GM19351 (cell line): ENCODE data around the gene ARHGAP10.
A peak's percentile ranks its signal among the peaks of the same experiment; 100 is the strongest.

ENCODE experiments used
- ATAC-seq: cut with Tn5 transposase; IDR thresholded peaks from one replicate; pipeline ENCODE4 v1.9.1; 2021; ENCODE audit warnings: mild to moderate bottlenecking, moderate library complexity; ENCODE audit not compliant: unreplicated experiment

The ARHGAP10 gene

GRCh38 chr4:147942729-147943128 lies 210.8 kb downstream of the ARHGAP10 start:
- ATAC-seq = peak; percentile 38

- peak; percentile 95 for ATAC-seq
Measured at GRCh38 chr4:147943159-147943638, 211.3 kb downstream of the ARHGAP10 start.

- peak; percentile 39 for ATAC-seq
Measured at GRCh38 chr4:147944249-147944648, 212.4 kb downstream of the ARHGAP10 start.

- ATAC-seq = no peak
Measured at GRCh38 chr4:147944670-147945260, 212.9 kb downstream of the ARHGAP10 start.

GRCh38 chr4:147948336-147948735 lies 216.4 kb downstream of the ARHGAP10 start:
- no peak for ATAC-seq

GRCh38 chr4:147950261-147950660 lies 218.4 kb downstream of the ARHGAP10 start:
- ATAC-seq = no peak

GRCh38 chr4:147950841-147951240 lies 219.0 kb downstream of the ARHGAP10 start:
- ATAC-seq = no peak

- no peak for ATAC-seq
Measured at GRCh38 chr4:147954850-147955249, 223.0 kb downstream of the ARHGAP10 start.

GRCh38 chr4:147955827-147956558 lies 224.1 kb downstream of the ARHGAP10 start:
- no peak for ATAC-seq

- ATAC-seq = no peak
Measured at GRCh38 chr4:147957446-147957845, 225.6 kb downstream of the ARHGAP10 start.

GRCh38 chr4:147958057-147958456 lies 226.2 kb downstream of the ARHGAP10 start:
- no peak for ATAC-seq

GRCh38 chr4:147958489-147959065 lies 226.7 kb downstream of the ARHGAP10 start:
- no peak for ATAC-seq

- no peak for ATAC-seq
Measured at GRCh38 chr4:147960971-147961370, 229.1 kb downstream of the ARHGAP10 start.

GRCh38 chr4:147963839-147964238 lies 232.0 kb downstream of the ARHGAP10 start:
- ATAC-seq = no peak

GRCh38 chr4:147964266-147964880 lies 232.5 kb downstream of the ARHGAP10 start:
- ATAC-seq = no peak

GRCh38 chr4:147965056-147965455 lies 233.2 kb downstream of the ARHGAP10 start:
- ATAC-seq = no peak

- ATAC-seq = no peak
Measured at GRCh38 chr4:147965873-147966272, 234.0 kb downstream of the ARHGAP10 start.

GRCh38 chr4:147968641-147969040 lies 236.8 kb downstream of the ARHGAP10 start:
- ATAC-seq = no peak

- ATAC-seq = no peak
Measured at GRCh38 chr4:147969573-147970385, 237.9 kb downstream of the ARHGAP10 start.

GRCh38 chr4:147971116-147971515 lies 239.2 kb downstream of the ARHGAP10 start:
- no peak for ATAC-seq

GRCh38 chr4:147975325-147975724 lies 243.4 kb downstream of the ARHGAP10 start:
- no peak for ATAC-seq
